Measurements from ENCODE around the gene MYO6. TPM values are rescaled to one million over a fixed set of nuclear protein-coding genes. Genes with fewer than 3 reads are reported as not detected.
"Not testable (repeated sequence)": the region's sequence is repeated elsewhere in the genome, so short reads cannot be mapped to it uniquely, and the experiment has no call there.

MYO6 gene
- polyA plus RNA-seq, 1 donor, result 88.6 TPM

GRCh38 chr6:75880305-75880704 lies 131.3 kb downstream of the MYO6 start:
- Histone ChIP-seq H3K36me3 (ENCODE audit: control insufficient read depth, insufficient read depth, low read length) (peaks cover 44% of the 10 kb centered on the region), H3K27me3 (ENCODE audit: control insufficient read depth, insufficient read depth, low read length) (no peaks in the 10 kb centered on the region), H3K9me3 (ENCODE audit: control insufficient read depth, low read depth, low read length) (no peaks in the 10 kb centered on the region), H3K4me3 (ENCODE audit: low read length) (no peak overlapping the region), H3K4me1 (ENCODE audit: control insufficient read depth, insufficient read depth, low read length) (no peaks in the 10 kb centered on the region), H3K27ac (ENCODE audit: low read length) (no peak overlapping the region)
- DNase-seq, result no peak
- no CpG with 5 or more reads among the region's 1 CpG for WGBS (ENCODE audit: insufficient coverage, low lambda C conversion rate)

- no peak overlapping the region for H3K4me3 ChIP-seq (ENCODE audit: low read length)
- no peaks in the 10 kb centered on the region for H3K9me3 ChIP-seq (ENCODE audit: control insufficient read depth, low read depth, low read length)
- no peaks in the 10 kb centered on the region for H3K4me1 ChIP-seq (ENCODE audit: control insufficient read depth, insufficient read depth, low read length)
- no peaks in the 10 kb centered on the region for H3K27me3 ChIP-seq (ENCODE audit: control insufficient read depth, insufficient read depth, low read length)
- WGBS (ENCODE audit: insufficient coverage, low lambda C conversion rate), result no CpG with 5 or more reads among the region's 2 CpGs
- no peak overlapping the region for H3K27ac ChIP-seq (ENCODE audit: low read length)
- DNase-seq, result no peak
- H3K36me3 ChIP-seq (ENCODE audit: control insufficient read depth, insufficient read depth, low read length), result peaks cover 37% of the 10 kb centered on the region
Measured at GRCh38 chr6:75882734-75883133, 133.7 kb downstream of the MYO6 start.

- no peaks in the 10 kb centered on the region for H3K9me3 ChIP-seq (ENCODE audit: control insufficient read depth, low read depth, low read length)
- no peaks in the 10 kb centered on the region for H3K27me3 ChIP-seq (ENCODE audit: control insufficient read depth, insufficient read depth, low read length)
- 50% methylated on average over 1 of the region's 2 CpGs for WGBS (ENCODE audit: insufficient coverage, low lambda C conversion rate)
- peaks cover 36% of the 10 kb centered on the region for H3K36me3 ChIP-seq (ENCODE audit: control insufficient read depth, insufficient read depth, low read length)
- H3K4me3 ChIP-seq (ENCODE audit: low read length), result no peak overlapping the region
- no peak for DNase-seq
- H3K4me1 ChIP-seq (ENCODE audit: control insufficient read depth, insufficient read depth, low read length), result no peaks in the 10 kb centered on the region
- H3K27ac ChIP-seq (ENCODE audit: low read length), result no peak overlapping the region
Measured at GRCh38 chr6:75884822-75885221, 135.8 kb downstream of the MYO6 start.

DNA sequence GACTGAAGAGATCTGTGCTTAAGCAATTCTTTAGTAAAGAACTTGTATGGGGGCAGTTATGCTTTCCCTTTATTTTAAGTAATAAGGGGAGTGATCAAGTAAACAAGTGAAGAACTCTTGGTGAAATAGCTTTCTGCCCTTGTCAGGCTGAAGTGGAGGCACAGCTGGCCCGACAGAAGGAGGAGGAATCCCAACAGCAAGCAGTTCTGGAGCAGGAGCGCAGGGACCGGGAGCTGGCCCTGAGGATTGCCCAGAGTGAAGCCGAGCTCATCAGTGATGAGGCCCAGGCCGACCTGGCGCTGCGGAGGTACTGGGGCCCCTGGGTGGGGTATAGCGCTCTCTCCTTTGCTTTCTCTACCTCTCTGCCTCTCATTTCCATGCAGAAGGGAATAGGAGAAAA lies 143.3 kb downstream of the MYO6 start:
- Histone ChIP-seq H3K4me1 (ENCODE audit: control insufficient read depth, insufficient read depth, low read length) (no peaks in the 10 kb centered on the region), H3K4me3 (ENCODE audit: low read length) (no peak overlapping the region), H3K9me3 (ENCODE audit: control insufficient read depth, low read depth, low read length) (no peaks in the 10 kb centered on the region), H3K27me3 (ENCODE audit: control insufficient read depth, insufficient read depth, low read length) (no peaks in the 10 kb centered on the region), H3K36me3 (ENCODE audit: control insufficient read depth, insufficient read depth, low read length) (peaks cover 37% of the 10 kb centered on the region), H3K27ac (ENCODE audit: low read length) (no peak overlapping the region)
- no peak for DNase-seq
- WGBS (ENCODE audit: insufficient coverage, low lambda C conversion rate), result no CpG with 5 or more reads among the region's 8 CpGs

DNA sequence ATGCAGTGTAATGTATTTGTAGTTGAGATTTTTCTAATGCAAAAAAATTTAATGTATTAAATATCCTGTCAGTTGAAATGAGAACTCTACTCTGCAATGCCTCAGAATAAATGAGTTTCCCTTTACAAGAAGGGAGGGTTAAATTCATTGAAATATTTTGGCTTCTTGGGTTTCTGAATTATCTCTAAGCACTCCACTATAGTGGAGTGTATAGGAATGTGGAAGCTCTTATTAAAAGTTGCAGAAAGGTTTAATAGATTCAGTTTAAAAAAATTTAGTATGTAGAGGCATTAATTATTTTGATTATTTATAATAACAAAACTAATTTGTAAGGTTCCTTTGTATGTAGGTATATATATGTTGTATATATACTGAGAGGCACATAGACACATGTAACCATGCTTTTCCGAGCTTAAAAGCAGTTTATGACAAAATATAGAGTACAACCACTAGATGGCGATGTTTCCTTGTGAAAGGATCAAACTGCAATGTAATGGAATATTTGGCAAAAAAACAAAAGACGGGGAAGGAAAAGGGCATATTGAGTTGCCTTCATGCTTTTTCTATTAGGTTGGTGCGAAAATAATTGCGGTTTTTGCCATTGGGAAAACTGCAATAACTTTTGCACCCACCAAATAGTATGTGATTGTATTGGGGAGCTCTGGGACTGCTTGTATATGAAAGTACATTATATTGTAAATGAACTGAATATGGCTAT lies 144.2 kb downstream of the MYO6 start:
- peak; percentile 25 to 33 for DNase-seq
- H3K4me3 ChIP-seq (ENCODE audit: low read length), result no peak overlapping the region
- H3K27ac ChIP-seq (ENCODE audit: low read length), result no peak overlapping the region
- 100% methylated on average over 1 of the region's 5 CpGs for WGBS (ENCODE audit: insufficient coverage, low lambda C conversion rate)
- peaks cover 35% of the 10 kb centered on the region for H3K36me3 ChIP-seq (ENCODE audit: control insufficient read depth, insufficient read depth, low read length)
- H3K27me3 ChIP-seq (ENCODE audit: control insufficient read depth, insufficient read depth, low read length), result no peaks in the 10 kb centered on the region
- H3K9me3 ChIP-seq (ENCODE audit: control insufficient read depth, low read depth, low read length), result no peaks in the 10 kb centered on the region
- H3K4me1 ChIP-seq (ENCODE audit: control insufficient read depth, insufficient read depth, low read length), result no peaks in the 10 kb centered on the region

DNA sequence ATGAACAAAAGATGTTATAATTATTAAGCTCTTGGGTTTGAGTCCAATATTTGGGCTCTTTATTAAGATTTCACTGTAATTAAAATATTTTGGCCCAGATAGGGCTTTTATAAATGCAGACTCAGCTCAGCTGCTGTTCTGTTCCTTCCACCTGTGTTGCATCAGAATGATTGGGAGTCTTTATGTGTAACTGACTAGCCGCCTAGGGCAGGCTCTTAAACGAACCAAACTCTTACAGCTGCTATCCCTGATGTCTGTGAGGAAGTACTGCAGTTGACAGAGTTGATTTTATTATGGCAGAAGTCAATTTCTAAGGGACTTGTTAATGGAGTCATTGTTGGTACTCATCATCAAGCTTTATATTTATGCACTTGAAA lies 144.7 kb downstream of the MYO6 start:
- no peak overlapping the region for H3K4me3 ChIP-seq (ENCODE audit: low read length)
- H3K27me3 ChIP-seq (ENCODE audit: control insufficient read depth, insufficient read depth, low read length), result no peaks in the 10 kb centered on the region
- H3K9me3 ChIP-seq (ENCODE audit: control insufficient read depth, low read depth, low read length), result no peaks in the 10 kb centered on the region
- no CpG with 5 or more reads among the region's 2 CpGs for WGBS (ENCODE audit: insufficient coverage, low lambda C conversion rate)
- no peak overlapping the region for H3K27ac ChIP-seq (ENCODE audit: low read length)
- no peaks in the 10 kb centered on the region for H3K4me1 ChIP-seq (ENCODE audit: control insufficient read depth, insufficient read depth, low read length)
- H3K36me3 ChIP-seq (ENCODE audit: control insufficient read depth, insufficient read depth, low read length), result peaks cover 37% of the 10 kb centered on the region
- DNase-seq, result no peak

DNA sequence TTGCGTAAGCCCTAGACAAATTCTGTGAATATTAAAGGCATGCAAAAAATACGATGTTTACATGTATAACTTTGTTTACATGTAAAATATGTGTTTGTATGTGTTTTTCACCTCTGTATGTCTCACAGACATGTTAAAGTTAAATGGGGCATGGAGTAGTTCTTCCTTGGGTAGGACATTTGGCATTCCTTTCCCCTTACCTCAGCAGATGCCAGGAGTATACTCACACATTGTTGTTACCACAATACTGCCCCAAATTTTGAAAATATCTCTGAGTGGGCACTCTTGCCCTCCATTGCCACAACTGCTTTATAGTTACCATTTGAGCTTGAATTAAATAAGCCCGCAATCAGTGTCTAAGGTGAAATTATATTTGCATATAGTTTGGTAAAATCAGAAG lies 147.5 kb downstream of the MYO6 start:
- no peak overlapping the region for H3K27ac ChIP-seq (ENCODE audit: low read length)
- H3K4me1 ChIP-seq (ENCODE audit: control insufficient read depth, insufficient read depth, low read length), result no peaks in the 10 kb centered on the region
- no peak overlapping the region for H3K4me3 ChIP-seq (ENCODE audit: low read length)
- WGBS (ENCODE audit: insufficient coverage, low lambda C conversion rate), result 100% methylated on average over 1 of the region's 3 CpGs
- no peak for DNase-seq
- peaks cover 26% of the 10 kb centered on the region for H3K36me3 ChIP-seq (ENCODE audit: control insufficient read depth, insufficient read depth, low read length)
- no peaks in the 10 kb centered on the region for H3K27me3 ChIP-seq (ENCODE audit: control insufficient read depth, insufficient read depth, low read length)
- H3K9me3 ChIP-seq (ENCODE audit: control insufficient read depth, low read depth, low read length), result no peaks in the 10 kb centered on the region

DNA sequence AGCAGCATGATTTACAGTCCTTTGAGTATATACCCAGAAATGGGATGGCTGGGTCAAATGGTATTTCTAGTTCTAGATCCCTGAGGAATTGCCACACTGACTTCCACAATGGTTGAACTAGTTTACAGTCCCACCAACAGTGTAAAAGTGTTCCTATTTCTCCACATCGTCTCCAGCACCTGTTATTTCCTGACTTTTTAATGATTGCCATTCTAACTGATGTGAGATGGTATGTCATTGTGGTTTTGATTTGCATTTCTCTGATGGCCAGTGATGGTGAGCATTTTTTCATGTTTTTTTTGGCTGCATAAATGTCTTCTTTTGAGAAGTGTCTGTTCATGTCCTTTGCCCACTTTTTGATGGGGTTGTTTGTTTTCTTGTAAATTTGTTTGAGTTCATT lies 151.2 kb downstream of the MYO6 start:
- DNase-seq; H3K27ac ChIP-seq (ENCODE audit: low read length); H3K4me3 ChIP-seq (ENCODE audit: low read length); H3K4me1 ChIP-seq (ENCODE audit: control insufficient read depth, insufficient read depth, low read length); H3K9me3 ChIP-seq (ENCODE audit: control insufficient read depth, low read depth, low read length); H3K27me3 ChIP-seq (ENCODE audit: control insufficient read depth, insufficient read depth, low read length): not testable (repeated sequence)
- H3K36me3 ChIP-seq (ENCODE audit: control insufficient read depth, insufficient read depth, low read length), result peaks cover 13% of the 10 kb centered on the region
- WGBS (ENCODE audit: insufficient coverage, low lambda C conversion rate), result no CpG with 5 or more reads among the region's 1 CpG

DNA sequence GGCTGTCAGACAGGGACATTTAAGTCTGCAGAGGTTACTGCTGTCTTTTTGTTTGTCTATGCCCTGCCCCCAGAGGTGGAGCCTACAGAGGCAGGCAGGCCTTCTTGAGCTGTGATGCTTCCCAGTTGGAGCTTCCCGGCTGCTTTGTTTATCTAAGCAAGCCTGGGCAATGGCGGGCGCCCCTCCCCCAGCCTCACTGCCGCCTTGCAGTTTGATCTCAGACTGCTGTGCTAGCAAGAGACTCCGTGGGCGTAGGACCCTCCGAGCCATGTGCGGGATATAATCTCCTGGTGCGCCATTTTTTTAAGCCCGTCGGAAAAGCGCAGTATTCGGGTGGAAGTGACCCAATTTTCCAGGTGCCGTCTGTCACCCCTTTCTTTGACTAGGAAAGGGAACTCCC lies 156.1 kb downstream of the MYO6 start:
- WGBS (ENCODE audit: insufficient coverage, low lambda C conversion rate), result no CpG with 5 or more reads among the region's 14 CpGs
- H3K36me3 ChIP-seq (ENCODE audit: control insufficient read depth, insufficient read depth, low read length); H3K27me3 ChIP-seq (ENCODE audit: control insufficient read depth, insufficient read depth, low read length); H3K4me3 ChIP-seq (ENCODE audit: low read length); H3K4me1 ChIP-seq (ENCODE audit: control insufficient read depth, insufficient read depth, low read length); H3K9me3 ChIP-seq (ENCODE audit: control insufficient read depth, low read depth, low read length); DNase-seq; H3K27ac ChIP-seq (ENCODE audit: low read length): not testable (repeated sequence)

DNA sequence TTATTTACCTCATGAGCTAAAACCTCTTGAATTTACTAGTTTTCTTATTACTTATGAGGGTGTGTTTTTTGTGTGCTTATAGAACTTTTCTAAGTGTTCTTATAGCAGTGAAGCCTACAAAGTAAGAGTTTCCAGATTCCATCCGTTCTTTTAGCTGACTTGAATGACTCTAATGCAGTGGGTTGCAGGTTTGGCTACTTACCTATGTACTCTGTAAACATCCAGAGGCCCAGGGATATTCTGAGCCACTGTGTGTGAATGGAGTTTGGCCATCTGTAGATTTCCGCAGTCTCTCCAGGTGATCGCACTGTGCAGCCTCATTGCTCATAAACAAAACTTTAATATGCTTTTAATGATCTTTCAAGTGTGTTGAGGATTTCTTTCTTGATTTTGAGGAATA lies 157.8 kb downstream of the MYO6 start:
- Histone ChIP-seq H3K27me3 (ENCODE audit: control insufficient read depth, insufficient read depth, low read length) (no peaks in the 10 kb centered on the region), H3K9me3 (ENCODE audit: control insufficient read depth, low read depth, low read length) (peaks cover 4% of the 10 kb centered on the region), H3K4me1 (ENCODE audit: control insufficient read depth, insufficient read depth, low read length) (no peaks in the 10 kb centered on the region), H3K4me3 (ENCODE audit: low read length) (no peak overlapping the region), H3K27ac (ENCODE audit: low read length) (no peak overlapping the region), H3K36me3 (ENCODE audit: control insufficient read depth, insufficient read depth, low read length) (peaks cover 2% of the 10 kb centered on the region)
- no CpG with 5 or more reads among the region's 3 CpGs for WGBS (ENCODE audit: insufficient coverage, low lambda C conversion rate)
- no peak for DNase-seq

GRCh38 chr6:75907444-75907843 lies 158.4 kb downstream of the MYO6 start:
- Histone ChIP-seq H3K4me3 (ENCODE audit: low read length) (no peak overlapping the region), H3K27me3 (ENCODE audit: control insufficient read depth, insufficient read depth, low read length) (no peaks in the 10 kb centered on the region), H3K4me1 (ENCODE audit: control insufficient read depth, insufficient read depth, low read length) (no peaks in the 10 kb centered on the region), H3K36me3 (ENCODE audit: control insufficient read depth, insufficient read depth, low read length) (peaks cover 2% of the 10 kb centered on the region), H3K9me3 (ENCODE audit: control insufficient read depth, low read depth, low read length) (peaks cover 4% of the 10 kb centered on the region), H3K27ac (ENCODE audit: low read length) (no peak overlapping the region)
- WGBS (ENCODE audit: insufficient coverage, low lambda C conversion rate), result 100% methylated on average over 1 of the region's 2 CpGs
- no peak for DNase-seq
